ENCODE measurements around the gene ABCB6.

GRCh38 chr2:219163156-219163555 lies 55.6 kb downstream of the ABCB6 start:
- TF ChIP-seq ZNF274 (IDR thresholded peaks at IDR 0.05; ENCODE audit: borderline replicate concordance, extremely low read depth, low read length) (no peak), PHF8 (conservative IDR thresholded peaks at IDR 0.05; ENCODE audit: low read depth, low read length) (no peak), MAX (IDR thresholded peaks at IDR 0.05) (no peak), SP2 (IDR thresholded peaks at IDR 0.05; ENCODE audit: low read length) (no peak), CTCF (IDR thresholded peaks at IDR 0.05; ENCODE audit: control extremely low read depth in 1 of 3, insufficient read depth in 1 of 3, low read depth in 1 of 3, low read length in 3 of 3) (no peak), RBBP5 (IDR thresholded peaks at IDR 0.05; ENCODE audit: borderline replicate concordance, low read depth, low read length) (no peak), BACH1 (IDR thresholded peaks at IDR 0.05; ENCODE audit: low read length) (no peak), SP4 (IDR thresholded peaks at IDR 0.05; ENCODE audit: low read length) (no peak), ATF2 (IDR thresholded peaks at IDR 0.05; ENCODE audit: low read length) (no peak), FOSL1 (IDR thresholded peaks at IDR 0.05; ENCODE audit: insufficient read depth, low read depth, low read length) (no peak), CREB1 (IDR thresholded peaks at IDR 0.05) (no peak), EZH2 (IDR thresholded peaks at IDR 0.05; ENCODE audit: low read depth, low read length, severe bottlenecking) (no peak), POLR2A (IDR thresholded peaks at IDR 0.05; ENCODE audit: control extremely low read depth in 1 of 2, low read depth in 2 of 2, low read length in 2 of 2) (no peak), E2F6 (IDR thresholded peaks at IDR 0.05) (no peak)

All from H1 (cell line).